Stimulated activated CD8-positive, alpha-beta memory T cell treated with anti-CD3 and anti-CD28 coated beads, Interleukin-15, amount 100 ng/mL, for 24 hours (primary cell): Measurements from ENCODE around the gene ENOPH1.
A peak's percentile ranks its signal among the peaks of the same experiment; 100 is the strongest.
"Not testable (repeated sequence)": the region's sequence is repeated elsewhere in the genome, so short reads cannot be mapped to it uniquely, and the experiment has no call there.

Experiments
- DNase-seq: peaks from one replicate; pipeline ENCODE4 v3.0.0-alpha.2; 2020; ENCODE audit warnings: low read depth

ENOPH1 gene

GRCh38 chr4:82430193-82430963, at the start of gene ENOPH1, which contains the start of gene HNRNPDL:
Gene ENOPH1 (plus strand): TSS chr4:82430590. CDS start chr4:82430830, 240 bp downstream.
Gene HNRNPDL (minus strand): TSS chr4:82430462. CDS start chr4:82429690, 772 bp downstream.
- DNase-seq, result peak; percentile 95

GRCh38 chr4:82380831-82381230, 49.6 kb upstream of the ENOPH1 start:
- DNase-seq, result no peak

- DNase-seq, result no peak
These were observed 49.2 kb upstream of the ENOPH1 start for GRCh38 chr4:82381235-82381634.

- DNase-seq, result no peak
These were observed 48.6 kb upstream of the ENOPH1 start for GRCh38 chr4:82381661-82382296.

GRCh38 chr4:82382751-82383150, 47.6 kb upstream of the ENOPH1 start:
- DNase-seq, result no peak

GRCh38 chr4:82386312-82386711, 44.1 kb upstream of the ENOPH1 start:
- not testable (repeated sequence) for DNase-seq

GRCh38 chr4:82388405-82388804, 42.0 kb upstream of the ENOPH1 start:
- no peak for DNase-seq

GRCh38 chr4:82390061-82390460, 40.3 kb upstream of the ENOPH1 start:
- DNase-seq, result not testable (repeated sequence)

- no peak for DNase-seq
These were observed 35.5 kb upstream of the ENOPH1 start for GRCh38 chr4:82394896-82395295.

- no peak for DNase-seq
These were observed 32.9 kb upstream of the ENOPH1 start for GRCh38 chr4:82397527-82397926.

- no peak for DNase-seq
These were observed 32.1 kb upstream of the ENOPH1 start for GRCh38 chr4:82398263-82398662.

GRCh38 chr4:82401600-82401999, 28.8 kb upstream of the ENOPH1 start:
- no peak for DNase-seq

- DNase-seq, result no peak
These were observed 28.1 kb upstream of the ENOPH1 start for GRCh38 chr4:82402196-82402775.

- no peak for DNase-seq
These were observed 26.7 kb upstream of the ENOPH1 start for GRCh38 chr4:82403725-82404124.

GRCh38 chr4:82415061-82415460, 15.3 kb upstream of the ENOPH1 start:
- DNase-seq, result not testable (repeated sequence)

- DNase-seq, result no peak
These were observed 14.4 kb upstream of the ENOPH1 start for GRCh38 chr4:82415922-82416365.

- no peak for DNase-seq
These were observed 10.9 kb upstream of the ENOPH1 start for GRCh38 chr4:82419451-82419850.

GRCh38 chr4:82421796-82422560, 8.4 kb upstream of the ENOPH1 start:
- no peak for DNase-seq

- DNase-seq, result no peak
These were observed 7.8 kb upstream of the ENOPH1 start for GRCh38 chr4:82422616-82423015.

GRCh38 chr4:82423245-82424054, 6.9 kb upstream of the ENOPH1 start:
- DNase-seq, result no peak

- no peak for DNase-seq
These were observed 4.9 kb upstream of the ENOPH1 start for GRCh38 chr4:82425478-82425877.
